ENCODE measurements around the gene DAPK1.
"Not testable (repeated sequence)": the region's sequence is repeated elsewhere in the genome, so short reads cannot be mapped to it uniquely, and the experiment has no call there.

Gene DAPK1

DNA sequence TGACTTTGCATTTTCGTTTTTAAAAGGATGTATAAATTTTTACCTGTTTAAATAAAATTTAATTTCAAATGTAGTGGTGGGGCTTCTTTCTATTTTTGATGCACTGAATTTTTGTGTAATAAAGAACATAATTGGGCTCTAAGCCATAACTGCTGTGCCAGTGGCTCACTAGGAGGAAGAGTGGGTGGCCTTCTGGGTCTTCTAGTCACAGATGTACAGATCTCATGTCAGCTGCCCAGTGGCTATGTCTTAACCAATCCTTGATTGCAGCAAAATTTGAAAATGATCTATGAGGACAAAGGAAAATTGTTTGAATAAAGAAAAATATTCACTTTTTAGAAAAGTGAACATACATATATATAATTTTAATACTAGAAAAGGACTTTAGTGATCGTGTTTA is 233.7 kb downstream of the DAPK1 start:
- H3K4me1 ChIP-seq (ENCODE audit: control insufficient read depth in 1 of 2, insufficient read depth in 2 of 2, low read length in 2 of 2) = peaks cover 0 to 22% of the 10 kb centered on the region in 2 donors
- H3K36me3 ChIP-seq (ENCODE audit: control insufficient read depth in 1 of 2, insufficient read depth in 2 of 2, low read length in 2 of 2) = peaks cover 20 to 31% of the 10 kb centered on the region in 2 donors
- no peak overlapping the region for H3K4me3 ChIP-seq (ENCODE audit: low read depth in 1 of 2, low read length in 2 of 2)
- no peaks in the 10 kb centered on the region for H3K9me3 ChIP-seq (ENCODE audit: control insufficient read depth in 1 of 2, low read length in 2 of 2)
- no peaks in the 10 kb centered on the region for H3K27me3 ChIP-seq (ENCODE audit: low read depth, low read length)
- no peak overlapping the region for H3K27ac ChIP-seq (ENCODE audit: low read length)

DNA sequence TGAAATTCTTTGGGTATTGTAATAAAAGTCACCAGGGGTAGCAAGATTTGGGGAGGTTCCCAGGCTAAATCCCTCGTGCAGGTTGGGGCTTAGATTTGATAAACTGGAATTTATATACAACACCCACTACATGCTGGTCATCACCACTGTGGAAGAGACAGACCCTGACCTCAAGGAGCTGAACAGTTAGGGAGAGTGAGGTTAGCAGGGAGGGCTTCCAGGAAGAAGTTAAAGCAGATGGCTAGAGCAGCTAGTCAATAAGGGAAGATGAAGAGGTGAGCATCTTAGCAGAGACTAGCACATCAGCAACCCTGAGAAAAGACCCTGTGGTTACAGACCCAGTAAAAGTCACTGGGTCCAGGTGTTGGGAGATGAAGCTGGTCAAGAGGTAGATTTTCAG is 234.7 kb downstream of the DAPK1 start:
- peaks cover 0 to 18% of the 10 kb centered on the region in 2 donors for H3K4me1 ChIP-seq (ENCODE audit: control insufficient read depth in 1 of 2, insufficient read depth in 2 of 2, low read length in 2 of 2)
- no peaks in the 10 kb centered on the region for H3K9me3 ChIP-seq (ENCODE audit: control insufficient read depth in 1 of 2, low read length in 2 of 2)
- peaks cover 20 to 31% of the 10 kb centered on the region in 2 donors for H3K36me3 ChIP-seq (ENCODE audit: control insufficient read depth in 1 of 2, insufficient read depth in 2 of 2, low read length in 2 of 2)

GRCh38 chr9:87732756-87733155 is 235.1 kb downstream of the DAPK1 start:
- Histone ChIP-seq H3K4me1 (ENCODE audit: control insufficient read depth in 1 of 2, insufficient read depth in 2 of 2, low read length in 2 of 2) (peaks cover 0 to 14% of the 10 kb centered on the region in 2 donors), H3K27ac (ENCODE audit: low read length) (no peak overlapping the region), H3K27me3 (ENCODE audit: low read depth, low read length) (no peaks in the 10 kb centered on the region), H3K4me3 (ENCODE audit: low read depth in 1 of 2, low read length in 2 of 2) (no peak overlapping the region), H3K36me3 (ENCODE audit: control insufficient read depth in 1 of 2, insufficient read depth in 2 of 2, low read length in 2 of 2) (peaks cover 17 to 31% of the 10 kb centered on the region in 2 donors), H3K9me3 (ENCODE audit: control insufficient read depth in 1 of 2, low read length in 2 of 2) (no peaks in the 10 kb centered on the region)

More for the DNA sequence above, 234.7 kb downstream of the DAPK1 start:
- Histone ChIP-seq H3K27me3 (ENCODE audit: low read depth, low read length) (no peaks in the 10 kb centered on the region), H3K27ac (ENCODE audit: low read length) (no peak overlapping the region), H3K4me3 (ENCODE audit: low read depth in 1 of 2, low read length in 2 of 2) (no peak overlapping the region)

DNA sequence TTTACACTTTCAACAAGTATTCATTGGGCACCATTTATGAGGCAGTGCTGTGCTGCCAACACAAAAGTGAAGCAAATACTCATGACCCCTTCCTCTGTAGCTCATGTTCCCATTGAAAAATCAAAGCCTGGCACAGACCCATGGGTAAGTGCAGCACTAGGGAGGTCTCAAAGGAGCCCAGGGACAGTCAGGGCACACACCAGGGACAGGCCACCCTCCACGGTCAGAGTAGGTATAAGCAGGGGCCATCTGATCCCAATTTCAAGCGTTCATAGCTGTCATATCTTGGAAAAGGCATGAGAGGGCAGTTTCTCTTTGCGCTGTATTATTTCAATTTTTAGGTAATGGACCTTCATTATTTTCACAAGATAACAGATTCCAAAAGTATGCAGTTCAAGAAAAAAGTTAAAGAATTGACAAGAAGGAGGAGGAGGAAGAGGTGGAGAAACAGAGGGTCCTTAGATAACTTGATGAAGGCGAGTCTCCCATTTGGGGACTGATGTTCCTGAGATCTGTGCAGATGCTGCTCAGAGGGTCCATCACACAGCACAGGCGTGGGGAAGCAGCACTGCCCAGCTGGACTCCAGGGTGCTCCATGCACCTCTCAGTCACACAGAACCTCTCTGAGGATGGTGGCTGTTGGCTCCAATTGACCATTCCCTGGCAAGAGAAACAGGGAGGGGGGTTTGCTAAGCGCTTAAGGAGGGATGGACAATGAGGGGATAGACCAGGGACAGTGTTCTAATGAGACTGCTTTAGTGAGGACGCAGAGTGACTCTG is 235.8 kb downstream of the DAPK1 start:
- H3K27ac ChIP-seq (ENCODE audit: low read length) = no peak overlapping the region
- peaks cover 0 to 13% of the 10 kb centered on the region in 2 donors for H3K4me1 ChIP-seq (ENCODE audit: control insufficient read depth in 1 of 2, insufficient read depth in 2 of 2, low read length in 2 of 2)
- H3K27me3 ChIP-seq (ENCODE audit: low read depth, low read length) = no peaks in the 10 kb centered on the region
- H3K36me3 ChIP-seq (ENCODE audit: control insufficient read depth in 1 of 2, insufficient read depth in 2 of 2, low read length in 2 of 2) = peaks cover 10 to 27% of the 10 kb centered on the region in 2 donors
- H3K9me3 ChIP-seq (ENCODE audit: control insufficient read depth in 1 of 2, low read length in 2 of 2) = no peaks in the 10 kb centered on the region
- H3K4me3 ChIP-seq (ENCODE audit: low read depth in 1 of 2, low read length in 2 of 2) = no peak overlapping the region

DNA sequence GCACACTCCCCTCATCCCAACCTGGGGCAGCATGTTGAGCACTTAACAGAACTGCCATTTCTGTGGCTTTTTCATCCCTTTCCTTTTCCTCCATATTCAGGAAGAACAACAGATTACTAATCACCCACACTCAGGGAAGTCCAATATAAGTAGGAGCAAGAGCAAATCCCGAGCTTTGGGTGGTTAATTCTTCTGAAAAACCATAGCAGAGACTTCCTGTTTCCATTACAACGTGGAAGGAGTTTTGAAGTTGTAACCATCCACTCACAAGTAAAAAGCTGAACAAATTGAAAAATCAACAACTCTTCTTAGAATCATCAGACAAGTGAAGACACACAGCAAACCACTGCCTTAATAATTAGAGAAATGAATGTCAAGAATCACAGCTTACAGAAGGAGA is 236.4 kb downstream of the DAPK1 start:
- peaks cover 3 to 21% of the 10 kb centered on the region in 2 donors for H3K36me3 ChIP-seq (ENCODE audit: control insufficient read depth in 1 of 2, insufficient read depth in 2 of 2, low read length in 2 of 2)
- no peak overlapping the region for H3K27ac ChIP-seq (ENCODE audit: low read length)
- H3K4me1 ChIP-seq (ENCODE audit: control insufficient read depth in 1 of 2, insufficient read depth in 2 of 2, low read length in 2 of 2) = peaks cover 0 to 6% of the 10 kb centered on the region in 2 donors
- no peak overlapping the region for H3K4me3 ChIP-seq (ENCODE audit: low read depth in 1 of 2, low read length in 2 of 2)
- H3K9me3 ChIP-seq (ENCODE audit: control insufficient read depth in 1 of 2, low read length in 2 of 2) = no peaks in the 10 kb centered on the region
- no peaks in the 10 kb centered on the region for H3K27me3 ChIP-seq (ENCODE audit: low read depth, low read length)

DNA sequence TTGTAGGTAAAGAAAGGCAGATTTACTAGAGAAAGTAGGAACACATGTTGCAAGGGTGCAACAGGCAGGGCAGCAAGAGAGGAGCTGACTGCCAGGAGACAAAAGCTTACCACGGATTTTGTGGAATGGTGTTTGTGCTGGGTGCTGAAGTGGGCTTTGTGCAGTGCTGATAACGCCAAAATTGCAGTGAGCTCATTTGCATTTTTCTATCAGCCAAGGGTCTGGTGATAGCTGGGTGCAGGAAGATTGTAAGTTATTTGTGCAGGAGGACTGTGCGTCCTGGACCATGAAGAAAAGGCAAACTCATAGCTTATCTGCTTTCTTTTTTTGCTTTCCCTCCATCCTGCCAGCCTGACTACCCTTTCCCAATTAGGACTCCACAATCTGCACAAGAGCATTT is 241.9 kb downstream of the DAPK1 start:
- H3K4me3 ChIP-seq (ENCODE audit: low read depth in 1 of 2, low read length in 2 of 2) = no peak overlapping the region
- peaks cover 7 to 9% of the 10 kb centered on the region in 2 donors for H3K9me3 ChIP-seq (ENCODE audit: control insufficient read depth in 1 of 2, low read length in 2 of 2)
- no peaks in the 10 kb centered on the region for H3K27me3 ChIP-seq (ENCODE audit: low read depth, low read length)
- no peaks in the 10 kb centered on the region for H3K36me3 ChIP-seq (ENCODE audit: control insufficient read depth in 1 of 2, insufficient read depth in 2 of 2, low read length in 2 of 2)
- H3K27ac ChIP-seq (ENCODE audit: low read length) = no peak overlapping the region
- H3K4me1 ChIP-seq (ENCODE audit: control insufficient read depth in 1 of 2, insufficient read depth in 2 of 2, low read length in 2 of 2) = no peaks in the 10 kb centered on the region

DNA sequence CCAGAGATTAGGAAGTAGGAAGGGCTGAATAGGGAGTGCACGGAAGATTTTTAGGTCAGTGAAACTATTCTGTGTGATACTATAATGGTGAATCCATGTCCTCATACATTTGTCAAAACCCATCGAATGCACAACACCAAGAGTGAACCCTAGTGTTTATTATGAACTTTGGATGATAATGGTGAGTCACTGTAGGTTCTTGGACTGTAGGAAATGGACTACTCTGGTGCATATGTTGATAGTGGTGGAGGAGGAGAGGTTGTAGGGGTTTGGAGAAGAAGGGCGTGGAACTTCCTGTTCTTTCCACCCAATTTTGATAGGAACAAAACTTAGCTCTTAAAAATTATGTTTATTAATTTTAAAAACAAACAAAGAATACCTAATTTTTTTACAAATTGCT is 242.5 kb downstream of the DAPK1 start:
- H3K36me3 ChIP-seq (ENCODE audit: control insufficient read depth in 1 of 2, insufficient read depth in 2 of 2, low read length in 2 of 2) = no peaks in the 10 kb centered on the region
- no peak overlapping the region for H3K27ac ChIP-seq (ENCODE audit: low read length)
- no peaks in the 10 kb centered on the region for H3K27me3 ChIP-seq (ENCODE audit: low read depth, low read length)
- no peak overlapping the region for H3K4me3 ChIP-seq (ENCODE audit: low read depth in 1 of 2, low read length in 2 of 2)
- H3K4me1 ChIP-seq (ENCODE audit: control insufficient read depth in 1 of 2, insufficient read depth in 2 of 2, low read length in 2 of 2) = no peaks in the 10 kb centered on the region
- peaks cover 7 to 9% of the 10 kb centered on the region in 2 donors for H3K9me3 ChIP-seq (ENCODE audit: control insufficient read depth in 1 of 2, low read length in 2 of 2)

GRCh38 chr9:87741326-87741725 is 243.7 kb downstream of the DAPK1 start:
- H3K36me3 ChIP-seq (ENCODE audit: control insufficient read depth in 1 of 2, insufficient read depth in 2 of 2, low read length in 2 of 2) = no peaks in the 10 kb centered on the region
- H3K9me3 ChIP-seq (ENCODE audit: control insufficient read depth in 1 of 2, low read length in 2 of 2) = peaks cover 7 to 9% of the 10 kb centered on the region in 2 donors
- H3K27me3 ChIP-seq (ENCODE audit: low read depth, low read length) = no peaks in the 10 kb centered on the region
- H3K4me1 ChIP-seq (ENCODE audit: control insufficient read depth in 1 of 2, insufficient read depth in 2 of 2, low read length in 2 of 2) = no peaks in the 10 kb centered on the region
- H3K27ac ChIP-seq (ENCODE audit: low read length) = no peak overlapping the region
- no peak overlapping the region for H3K4me3 ChIP-seq (ENCODE audit: low read depth in 1 of 2, low read length in 2 of 2)

- Histone ChIP-seq H3K4me1 (ENCODE audit: control insufficient read depth in 1 of 2, insufficient read depth in 2 of 2, low read length in 2 of 2) (no peaks in the 10 kb centered on the region), H3K9me3 (ENCODE audit: control insufficient read depth in 1 of 2, low read length in 2 of 2) (peaks cover 7 to 9% of the 10 kb centered on the region in 2 donors), H3K36me3 (ENCODE audit: control insufficient read depth in 1 of 2, insufficient read depth in 2 of 2, low read length in 2 of 2) (no peaks in the 10 kb centered on the region), H3K4me3 (ENCODE audit: low read depth in 1 of 2, low read length in 2 of 2) (no peak overlapping the region), H3K27me3 (ENCODE audit: low read depth, low read length) (no peaks in the 10 kb centered on the region), H3K27ac (ENCODE audit: low read length) (no peak overlapping the region)
Observed at GRCh38 chr9:87741891-87742290, 244.2 kb downstream of the DAPK1 start.

DNA sequence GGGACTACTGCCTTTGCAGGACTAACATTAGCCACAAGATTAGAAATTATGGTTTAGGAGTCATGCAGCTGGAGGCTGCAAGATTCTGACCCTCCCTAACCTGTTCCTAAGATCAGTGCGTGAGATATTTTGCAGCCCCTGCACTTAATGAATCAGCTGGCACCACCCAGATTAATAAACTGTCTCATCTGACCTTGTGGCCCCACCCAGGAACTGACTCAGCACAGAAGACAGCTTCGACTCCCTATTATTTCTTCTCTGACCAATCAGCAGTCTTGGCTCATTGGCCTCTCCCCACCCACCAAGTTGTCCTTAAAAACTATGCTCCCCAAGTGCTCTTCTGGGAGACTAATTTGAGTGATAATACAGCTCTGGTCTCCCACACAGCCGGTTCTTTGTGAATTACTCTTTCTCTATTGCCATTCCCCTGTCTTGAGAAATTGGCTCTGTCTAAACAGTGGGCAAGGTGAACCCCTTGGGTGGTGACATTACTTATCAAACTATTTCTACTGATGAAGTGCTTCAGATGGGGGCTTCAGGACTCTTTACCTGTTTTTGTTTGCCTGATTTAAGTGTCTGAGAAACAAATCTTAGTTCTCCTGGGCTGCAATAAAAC is 245.3 kb downstream of the DAPK1 start:
- Histone ChIP-seq H3K4me3 (ENCODE audit: low read depth in 1 of 2, low read length in 2 of 2) (no peak overlapping the region), H3K9me3 (ENCODE audit: control insufficient read depth in 1 of 2, low read length in 2 of 2) (peaks cover 7 to 9% of the 10 kb centered on the region in 2 donors), H3K27ac (ENCODE audit: low read length) (no peak overlapping the region), H3K4me1 (ENCODE audit: control insufficient read depth in 1 of 2, insufficient read depth in 2 of 2, low read length in 2 of 2) (no peaks in the 10 kb centered on the region), H3K36me3 (ENCODE audit: control insufficient read depth in 1 of 2, insufficient read depth in 2 of 2, low read length in 2 of 2) (no peaks in the 10 kb centered on the region), H3K27me3 (ENCODE audit: low read depth, low read length) (no peaks in the 10 kb centered on the region)

GRCh38 chr9:87744247-87744646 is 246.6 kb downstream of the DAPK1 start:
- H3K9me3 ChIP-seq (ENCODE audit: control insufficient read depth in 1 of 2, low read length in 2 of 2); H3K4me1 ChIP-seq (ENCODE audit: control insufficient read depth in 1 of 2, insufficient read depth in 2 of 2, low read length in 2 of 2); H3K27me3 ChIP-seq (ENCODE audit: low read depth, low read length); H3K4me3 ChIP-seq (ENCODE audit: low read depth in 1 of 2, low read length in 2 of 2); H3K36me3 ChIP-seq (ENCODE audit: control insufficient read depth in 1 of 2, insufficient read depth in 2 of 2, low read length in 2 of 2); H3K27ac ChIP-seq (ENCODE audit: low read length): not testable (repeated sequence)

Measured in muscle layer of duodenum (tissue), 2 donors.